GM12878 (cell line): Measurements from ENCODE around the gene RCE1. TPM values are rescaled to one million over a fixed set of nuclear protein-coding genes. Genes with fewer than 3 reads are reported as not detected.
A peak's percentile ranks its signal among the peaks of the same experiment; 100 is the strongest.

ENCODE experiments used
- ATF3 ChIP-seq: IDR thresholded peaks from 2 replicates; pipeline ENCODE4 v1.6.1; 2011; ENCODE audit warnings: low read depth, mild to moderate bottlenecking, low read length, moderate library complexity, borderline replicate concordance; ENCODE audit errors: extremely low read depth
- BACH1 ChIP-seq: fragments of 450-650 bp; IDR thresholded peaks from 2 replicates; pipeline ENCODE4 v1.6.1; 2017; ENCODE audit warnings: mild to moderate bottlenecking, borderline replicate concordance
- CHD4 ChIP-seq: fragments of 200-600 bp; sonication (generic); IDR thresholded peaks from 2 replicates; pipeline ENCODE4 v1.6.1; 2016; ENCODE audit warnings: mild to moderate bottlenecking
- E4F1 ChIP-seq: fragments of 450-650 bp; IDR thresholded peaks from 2 replicates; pipeline ENCODE4 v1.6.1; 2018; ENCODE audit warnings: borderline replicate concordance, mild to moderate bottlenecking; ENCODE audit not compliant: partially characterized antibody
- FOXK2 ChIP-seq: fragments of 450-650 bp; IDR thresholded peaks from 2 replicates; pipeline ENCODE4 v1.6.1; 2017; ENCODE audit warnings: mild to moderate bottlenecking, moderate library complexity
- IKZF1 ChIP-seq: fragments of 450-650 bp; conservative IDR thresholded peaks from 2 replicates; pipeline ENCODE4 v1.6.1; 2017; ENCODE audit warnings: antibody characterized with exemption, mild to moderate bottlenecking
- JUND ChIP-seq: IDR thresholded peaks from 2 replicates; pipeline ENCODE4 v1.6.1; 2012; ENCODE audit warnings: low read depth, mild to moderate bottlenecking, low read length, improper control_type of control experiment, moderate library complexity
- KLF5 ChIP-seq: fragments of 450-650 bp; IDR thresholded peaks from 2 replicates; pipeline ENCODE4 v1.6.1; 2014; ENCODE audit warnings: mild to moderate bottlenecking; ENCODE audit not compliant: partially characterized antibody
- MEF2A ChIP-seq: IDR thresholded peaks from 2 replicates; pipeline ENCODE4 v1.6.1; 2011; ENCODE audit warnings: low read depth, mild to moderate bottlenecking, low read length, moderate library complexity; ENCODE audit not compliant: insufficient read depth
- NKRF ChIP-seq: fragments of 450-650 bp; conservative IDR thresholded peaks from 2 replicates; pipeline ENCODE4 v1.6.1; 2017; ENCODE audit warnings: mild to moderate bottlenecking, moderate library complexity
- PRDM15 ChIP-seq: fragments of 450-650 bp; formaldehyde crosslinking; IDR thresholded peaks from 2 replicates; pipeline ENCODE4 v1.4.0; 2020; ENCODE audit warnings: mild to moderate bottlenecking, moderate library complexity
- RELB ChIP-seq: fragments of 450-650 bp; IDR thresholded peaks from 2 replicates; pipeline ENCODE4 v1.6.1; 2017; ENCODE audit warnings: low read depth, mild to moderate bottlenecking, moderate library complexity
- SMC3 ChIP-seq: IDR thresholded peaks from 2 replicates; pipeline ENCODE4 v1.6.1; 2011; ENCODE audit warnings: low read length, improper control_type of control experiment, borderline replicate concordance
- TARDBP ChIP-seq: IDR thresholded peaks from 2 replicates; pipeline ENCODE4 v1.6.1; 2016; ENCODE audit warnings: borderline replicate concordance
- USF2 ChIP-seq: IDR thresholded peaks from 2 replicates; pipeline ENCODE4 v1.6.1; 2011; ENCODE audit warnings: low read depth, low read length, improper control_type of control experiment, borderline replicate concordance
- ZNF24 ChIP-seq: fragments of 450-650 bp; IDR thresholded peaks from 2 replicates; pipeline ENCODE4 v1.6.1; 2017; ENCODE audit warnings: antibody characterized with exemption, mild to moderate bottlenecking
- ZNF274 ChIP-seq: IDR thresholded peaks from one replicate; pipeline ENCODE4 v1.8.0; 2011; ENCODE audit not compliant: insufficient read length, insufficient read depth
- polyA plus RNA-seq, 11 experiments: library from polyadenylated mRNA; depleted of rRNA in 4 of 11; unstranded in 6 of 11; stranded (reverse) in 5 of 11; fragments of >200 nt; fragmentation: Nextera tagmentation in 4 of 11; fragmentation: Illumina TruSeq in 1 of 11; extraction: Ambion mirVana in 4 of 11; extraction: Trizol in 1 of 11; gene quantifications; 1 replicate in 1 of 11; 2 replicates in 10 of 11; pipeline versions ENCODE4 v1.2.1 to v1.2.3, GENCODE V29; 2011 to 2016; ENCODE audit warnings: inconsistent platforms in 2 of 11, missing spikeins in 2 of 11, low read depth in 1 of 11
- total RNA-seq, 4 experiments: library from RNA; depleted of rRNA in 3 of 4; stranded (reverse); fragments of >200 nt in 3 of 4; fragmentation: Illumina TruSeq in 1 of 4; extraction: Trizol in 1 of 4; gene quantifications; 2 replicates each; pipeline versions ENCODE4 v1.2.1 to v1.2.3, GENCODE V29; 2013 to 2021

RCE1 gene
- total and polyA plus RNA-seq, 10 of the 15 experiments (the other 5 are each of a cell fraction or from before 2014, with no cell fraction given) = 0.79 to 32.9 (median 16.4) TPM

- no peak for TF ChIP-seq E4F1
- no peak for TF ChIP-seq FOXK2
- TF ChIP-seq RELB = no peak
- TF ChIP-seq KLF5 = peak; percentile 60
- no peak for TF ChIP-seq PRDM15 (CRISPR knock-in tag)
- no peak for TF ChIP-seq ZNF274
- peak; percentile 88 for TF ChIP-seq BACH1
- 0 out of 2 replicates have a peak, but pooled peaks have one; percentile 38 for TF ChIP-seq JUND
- TF ChIP-seq ZNF24 = peak; percentile 58; the same call in 1 of the 2 replicates
- TF ChIP-seq TARDBP = peak; percentile 33; the same call in 1 of the 2 replicates
- no peak for TF ChIP-seq SMC3
- TF ChIP-seq USF2 = no peak
- TF ChIP-seq IKZF1 = peak; percentile 87
- no peak for TF ChIP-seq CHD4
- TF ChIP-seq MEF2A = no peak
- TF ChIP-seq NKRF = peak; percentile 84
- TF ChIP-seq ATF3 = peak; percentile 76; the same call in 1 of the 2 replicates
Measured at GRCh38 chr11:66842896-66843775, at the start of gene RCE1 (continued).
